ENCODE results near the gene SEMA3G.

SEMA3G gene

GRCh38 chr3:52452126-52452525, 7.2 kb upstream of the SEMA3G start:
- Histone ChIP-seq H3K36me3 (ENCODE audit: insufficient read depth, low read length) (peaks cover under 1% of the 10 kb centered on the region; the same call in 1 of the 2 replicates), H3K4me1 (ENCODE audit: insufficient read depth, low read length) (peaks cover 19% of the 10 kb centered on the region), H3K9ac (ENCODE audit: low read depth, low read length) (no peak overlapping the region), H3K27me3 (ENCODE audit: insufficient read depth, low read length, poor library complexity) (no peaks in the 10 kb centered on the region), H3K4me2 (ENCODE audit: insufficient read depth, low read length) (no peak overlapping the region), H3K27ac (ENCODE audit: low read length) (no peak overlapping the region), H3K4me3 (ENCODE audit: low read depth in 1 of 2, low read length in 2 of 2) (no peak overlapping the region), H3K79me2 (ENCODE audit: insufficient read depth, low read length) (peaks cover 17% of the 10 kb centered on the region), H4K20me1 (ENCODE audit: insufficient read depth, low read length) (0 out of 2 replicates have a peak, but pooled peaks cover 3% of the 10 kb centered on the region), H2AFZ (ENCODE audit: low read depth, low read length) (no peak overlapping the region), H3K9me3 (ENCODE audit: insufficient read depth, low read length, severe bottlenecking) (no peaks in the 10 kb centered on the region)
- ATAC-seq (ENCODE audit: insufficient read depth, low read depth), result no peak
- TF ChIP-seq CTCF (IDR thresholded peaks at IDR 0.05; ENCODE audit: borderline replicate concordance, extremely low read depth, low read length, poor library complexity, severe bottlenecking), result no peak
- no peak for TF ChIP-seq EZH2 (IDR thresholded peaks at IDR 0.05; ENCODE audit: borderline replicate concordance, low read depth, low read length, severe bottlenecking)
- DNase-seq, result no peak

GRCh38 chr3:52451237-52452083, 6.6 kb upstream of the SEMA3G start:
- H3K79me2 ChIP-seq (ENCODE audit: insufficient read depth, low read length), result peaks cover 11% of the 10 kb centered on the region
- H3K4me3 ChIP-seq (ENCODE audit: low read depth in 1 of 2, low read length in 2 of 2), result no peak overlapping the region
- ATAC-seq (ENCODE audit: insufficient read depth, low read depth), result no peak
- H3K36me3 ChIP-seq (ENCODE audit: insufficient read depth, low read length), result no peaks in the 10 kb centered on the region
- no peak overlapping the region for H3K27ac ChIP-seq (ENCODE audit: low read length)
- no peak for DNase-seq
- TF ChIP-seq CTCF (IDR thresholded peaks at IDR 0.05; ENCODE audit: borderline replicate concordance, extremely low read depth, low read length, poor library complexity, severe bottlenecking) (peak; percentile 23), EZH2 (IDR thresholded peaks at IDR 0.05; ENCODE audit: borderline replicate concordance, low read depth, low read length, severe bottlenecking) (no peak)
- 0 out of 2 replicates have a peak, but pooled peaks cover 2% of the 10 kb centered on the region for H4K20me1 ChIP-seq (ENCODE audit: insufficient read depth, low read length)
- no peaks in the 10 kb centered on the region for H3K27me3 ChIP-seq (ENCODE audit: insufficient read depth, low read length, poor library complexity)
- H3K4me1 ChIP-seq (ENCODE audit: insufficient read depth, low read length), result peaks cover 17% of the 10 kb centered on the region
- H2AFZ ChIP-seq (ENCODE audit: low read depth, low read length), result no peak overlapping the region
- H3K9ac ChIP-seq (ENCODE audit: low read depth, low read length), result no peak overlapping the region
- H3K4me2 ChIP-seq (ENCODE audit: insufficient read depth, low read length), result no peak overlapping the region
- H3K9me3 ChIP-seq (ENCODE audit: insufficient read depth, low read length, severe bottlenecking), result no peaks in the 10 kb centered on the region

- TF ChIP-seq CTCF (IDR thresholded peaks at IDR 0.05; ENCODE audit: borderline replicate concordance, extremely low read depth, low read length, poor library complexity, severe bottlenecking), result no peak
- TF ChIP-seq EZH2 (IDR thresholded peaks at IDR 0.05; ENCODE audit: borderline replicate concordance, low read depth, low read length, severe bottlenecking), result no peak
- Histone ChIP-seq H3K4me3 (ENCODE audit: low read depth in 1 of 2, low read length in 2 of 2) (no peak overlapping the region), H2AFZ (ENCODE audit: low read depth, low read length) (no peak overlapping the region), H3K27me3 (ENCODE audit: insufficient read depth, low read length, poor library complexity) (no peaks in the 10 kb centered on the region), H3K79me2 (ENCODE audit: insufficient read depth, low read length) (peaks cover 3% of the 10 kb centered on the region), H3K4me1 (ENCODE audit: insufficient read depth, low read length) (peaks cover 14% of the 10 kb centered on the region), H3K27ac (ENCODE audit: low read length) (no peak overlapping the region), H3K4me2 (ENCODE audit: insufficient read depth, low read length) (no peak overlapping the region), H3K36me3 (ENCODE audit: insufficient read depth, low read length) (no peaks in the 10 kb centered on the region), H4K20me1 (ENCODE audit: insufficient read depth, low read length) (no peaks in the 10 kb centered on the region), H3K9ac (ENCODE audit: low read depth, low read length) (no peak overlapping the region), H3K9me3 (ENCODE audit: insufficient read depth, low read length, severe bottlenecking) (no peaks in the 10 kb centered on the region)
- ATAC-seq (ENCODE audit: insufficient read depth, low read depth) (no peak), DNase-seq (no peak)
These were observed 5.8 kb upstream of the SEMA3G start for GRCh38 chr3:52450489-52451236.
